Thyroid gland (tissue), 4 donors: ENCODE results near the gene CATSPERZ. TPM values are rescaled to one million over a fixed set of nuclear protein-coding genes. Genes with fewer than 3 reads are reported as not detected.
A peak's percentile ranks its signal among the peaks of the same experiment; 100 is the strongest.

Experiments
- DNase-seq, 2 donors: peaks; one replicate each; pipeline ENCODE4 v3.0.0-alpha.2; 2019
- H3K27ac ChIP-seq, 3 donors: fragments of 200-600 bp; sonication (generic); 1 replicate in 2 of 3; 2 replicates in 1 of 3; pipeline ENCODE4 v1.5.1; 2016 to 2019; ENCODE audit warnings: mild to moderate bottlenecking in 1 of 3, moderate library complexity in 1 of 3
- H3K27me3 ChIP-seq: fragments of 200-600 bp; sonication (generic); one replicate; pipeline ENCODE4 v1.5.1; 2019
- H3K36me3 ChIP-seq, 2 donors: fragments of 200-600 bp; sonication (generic); one replicate each; pipeline ENCODE4 v1.5.1; 2016 to 2019
- H3K4me1 ChIP-seq, 2 donors: fragments of 200-600 bp; sonication (generic); one replicate each; pipeline ENCODE4 v1.5.1; 2017 to 2019
- H3K4me3 ChIP-seq, 3 donors: fragments of 200-600 bp; sonication (generic); replicated peaks in 1 of 3; 1 replicate in 2 of 3; 2 replicates in 1 of 3; pipeline ENCODE4 v1.5.1; 2016; ENCODE audit warnings: mild to moderate bottlenecking in 1 of 3
- H3K9me3 ChIP-seq: fragments of 200-600 bp; sonication (generic); one replicate; pipeline ENCODE4 v1.5.1; 2017
- POLR2A ChIP-seq, 2 donors: fragments of 450-650 bp; IDR thresholded peaks; one replicate each; pipeline ENCODE4 v1.6.1; 2017; ENCODE audit warnings: antibody characterized with exemption in 2 of 2, mild to moderate bottlenecking in 2 of 2, moderate library complexity in 1 of 2
- WGBS, 2 donors: methylation state at CpG; one replicate each; pipeline ENCODE4 v1.1.5; 2017; 5-methylcytosine and 5-hydroxymethylcytosine counted together
- intact Hi-C: fragments of 100-400 bp; cut with DNase I; formaldehyde crosslinking; loops from one replicate; pipeline ENCODE4 v1.15.1; 2023
- total RNA-seq, 4 donors: library from RNA; depleted of rRNA; stranded (reverse); fragments of >200 nt; gene quantifications; one replicate each; pipeline ENCODE4 v1.2.3, GENCODE V29; 2016
- TF ChIP-seq, protein P1 (sequence below), 6 experiments: fragments of 200-600 bp in 3 of 6; fragments of 450-650 bp in 3 of 6; sonication (generic) in 3 of 6; IDR thresholded peaks; one replicate each; pipeline ENCODE4 v1.5.1; 2016 to 2019; ENCODE audit warnings: antibody characterized with exemption in 6 of 6, mild to moderate bottlenecking in 2 of 6, inconsistent platforms in 1 of 6, moderate library complexity in 1 of 6

The CATSPERZ gene
- total RNA-seq, 4 donors from 2014 or later, result 1.0 to 3.1 TPM; not detected in 2

- intact Hi-C loops, result no loop called here
- no peak overlapping the region for H3K4me3 ChIP-seq
- 14 to 21% methylated on average over 16 to 20 of the region's 20 CpGs for WGBS, 2 donors
- peak; percentile 98 to 99 for DNase-seq
- no peaks in the 10 kb centered on the region for H3K9me3 ChIP-seq
- peak overlapping the region; percentile 79 to 89 (median 83) for H3K27ac ChIP-seq
- H3K4me1 ChIP-seq, result peaks cover 17 to 24% of the 10 kb centered on the region in 2 donors
- no peaks in the 10 kb centered on the region for H3K36me3 ChIP-seq
- H3K27me3 ChIP-seq, result no peaks in the 10 kb centered on the region
- TF ChIP-seq POLR2A (IDR thresholded peaks at IDR 0.05), result no peak
- TF ChIP-seq, protein P1, sequence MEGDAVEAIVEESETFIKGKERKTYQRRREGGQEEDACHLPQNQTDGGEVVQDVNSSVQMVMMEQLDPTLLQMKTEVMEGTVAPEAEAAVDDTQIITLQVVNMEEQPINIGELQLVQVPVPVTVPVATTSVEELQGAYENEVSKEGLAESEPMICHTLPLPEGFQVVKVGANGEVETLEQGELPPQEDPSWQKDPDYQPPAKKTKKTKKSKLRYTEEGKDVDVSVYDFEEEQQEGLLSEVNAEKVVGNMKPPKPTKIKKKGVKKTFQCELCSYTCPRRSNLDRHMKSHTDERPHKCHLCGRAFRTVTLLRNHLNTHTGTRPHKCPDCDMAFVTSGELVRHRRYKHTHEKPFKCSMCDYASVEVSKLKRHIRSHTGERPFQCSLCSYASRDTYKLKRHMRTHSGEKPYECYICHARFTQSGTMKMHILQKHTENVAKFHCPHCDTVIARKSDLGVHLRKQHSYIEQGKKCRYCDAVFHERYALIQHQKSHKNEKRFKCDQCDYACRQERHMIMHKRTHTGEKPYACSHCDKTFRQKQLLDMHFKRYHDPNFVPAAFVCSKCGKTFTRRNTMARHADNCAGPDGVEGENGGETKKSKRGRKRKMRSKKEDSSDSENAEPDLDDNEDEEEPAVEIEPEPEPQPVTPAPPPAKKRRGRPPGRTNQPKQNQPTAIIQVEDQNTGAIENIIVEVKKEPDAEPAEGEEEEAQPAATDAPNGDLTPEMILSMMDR (IDR thresholded peaks at IDR 0.05), result peak; percentile 15 to 80 (median 60)
Measured at GRCh38 chr11:64331569-64332371, 31.6 kb downstream of the CATSPERZ start.

GRCh38 chr11:64333556-64333955, 33.4 kb downstream of the CATSPERZ start:
- WGBS, 2 donors, result 92 to 93% methylated on average over 8 of the region's 8 CpGs
- no peak for TF ChIP-seq POLR2A (IDR thresholded peaks at IDR 0.05)
- TF ChIP-seq, protein P1 (IDR thresholded peaks at IDR 0.05), result no peak
- DNase-seq, result no peak
- H3K4me3 ChIP-seq, result no peak overlapping the region
- H3K9me3 ChIP-seq, result no peaks in the 10 kb centered on the region
- H3K27ac ChIP-seq, result no peak overlapping the region
- no peaks in the 10 kb centered on the region for H3K36me3 ChIP-seq
- intact Hi-C loops, result no loop called here
- peaks cover 17 to 26% of the 10 kb centered on the region in 2 donors for H3K4me1 ChIP-seq
- no peaks in the 10 kb centered on the region for H3K27me3 ChIP-seq

DNA sequence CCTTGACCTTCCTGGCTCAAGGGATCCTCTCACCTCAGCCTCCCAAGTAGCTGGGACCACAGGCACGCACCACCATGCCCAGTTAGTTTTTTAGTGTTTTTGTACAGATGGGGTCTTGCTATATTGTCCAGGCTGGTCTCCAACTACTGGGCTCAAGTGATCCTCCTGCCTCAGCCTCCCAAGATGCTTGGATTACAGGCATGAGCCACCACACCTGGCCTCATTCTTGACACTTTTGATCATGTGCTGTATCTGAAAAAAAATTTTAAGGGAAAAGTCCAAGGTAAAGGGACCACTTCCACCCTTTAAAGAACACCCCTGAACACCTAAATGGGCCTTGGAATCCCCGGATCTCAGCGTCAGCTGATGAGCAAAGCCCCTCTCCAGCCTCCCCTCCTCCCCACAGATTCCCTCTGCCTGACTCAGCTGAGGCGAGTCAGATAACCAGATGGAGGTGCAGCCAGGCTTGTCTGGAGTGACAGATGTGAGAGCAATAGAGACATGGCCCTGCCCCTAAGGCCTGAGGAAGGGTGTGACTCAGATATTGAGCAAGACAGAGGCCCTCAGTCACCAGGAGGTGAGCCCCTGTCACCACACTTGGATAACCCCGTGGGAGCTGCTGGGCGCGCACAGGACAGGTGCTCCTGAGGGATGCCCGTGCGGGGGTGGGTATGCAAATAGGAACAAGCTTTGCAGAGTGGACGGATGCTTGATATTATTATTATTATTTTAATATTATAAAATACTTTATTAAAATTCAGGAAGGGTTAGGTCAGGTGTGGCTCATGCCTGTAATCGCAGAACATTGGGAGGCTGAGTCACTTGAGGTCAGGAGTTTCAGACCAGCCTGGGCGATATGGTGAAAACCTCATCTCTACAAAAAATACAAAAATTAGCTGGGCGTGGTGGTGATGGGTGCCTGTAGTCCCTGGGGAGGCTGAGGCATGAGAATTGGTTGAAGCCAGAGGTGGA, 34.9 kb downstream of the CATSPERZ start:
- DNase-seq, result peak; percentile 92 to 94
- TF ChIP-seq POLR2A (IDR thresholded peaks at IDR 0.05), result no peak
- TF ChIP-seq, protein P1 (IDR thresholded peaks at IDR 0.05), result no peak
- Histone ChIP-seq H3K27ac (peak overlapping the region in 2 of 3 donors; percentile 38 to 44), H3K36me3 (no peaks in the 10 kb centered on the region), H3K9me3 (no peaks in the 10 kb centered on the region), H3K4me1 (peaks cover 17 to 27% of the 10 kb centered on the region in 2 donors), H3K4me3 (no peak overlapping the region), H3K27me3 (no peaks in the 10 kb centered on the region)
- intact Hi-C loops, result no loop called here
- WGBS, 2 donors, result 48 to 56% methylated on average over 13 of the region's 13 CpGs

DNA sequence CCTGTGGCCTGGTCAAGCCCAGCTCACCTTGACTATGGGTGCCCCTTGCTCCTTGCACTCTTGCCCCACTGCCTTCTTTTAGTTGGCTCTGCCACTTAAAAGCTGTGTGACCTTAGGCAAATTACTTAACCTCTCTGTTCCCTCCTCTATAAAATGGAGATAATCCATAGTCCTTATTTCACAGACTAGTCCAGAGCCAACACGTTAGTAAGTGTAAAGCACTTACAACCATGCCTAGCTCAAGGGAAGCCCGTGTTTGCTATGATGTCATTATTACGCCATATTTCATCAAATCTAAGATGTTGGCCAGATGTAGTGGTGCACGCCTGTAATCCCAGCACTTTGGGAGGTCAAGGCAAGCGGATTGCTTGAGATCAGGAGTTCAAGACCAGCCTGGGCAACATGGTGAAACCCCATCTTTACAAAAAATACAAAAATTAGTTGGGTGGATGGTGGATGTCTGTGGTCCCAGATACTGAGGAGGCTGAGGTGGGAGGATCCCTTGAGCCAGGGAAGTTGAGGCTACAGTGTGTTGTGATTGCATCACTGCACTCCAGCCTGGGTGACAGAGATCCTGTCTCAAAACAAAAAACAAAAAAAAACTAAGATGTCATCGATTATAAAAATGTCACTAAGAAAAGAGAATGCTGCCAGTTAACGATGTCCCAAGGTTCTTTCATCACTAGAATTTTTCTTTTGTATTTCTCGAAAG, 37.5 kb downstream of the CATSPERZ start:
- peaks cover 5 to 18% of the 10 kb centered on the region in 2 donors for H3K4me1 ChIP-seq
- TF ChIP-seq, protein P1 (IDR thresholded peaks at IDR 0.05), result no peak
- TF ChIP-seq POLR2A (IDR thresholded peaks at IDR 0.05), result no peak
- no peak overlapping the region for H3K4me3 ChIP-seq
- H3K36me3 ChIP-seq, result no peaks in the 10 kb centered on the region
- WGBS, 2 donors, result 77 to 79% methylated on average over 8 of the region's 8 CpGs
- DNase-seq, result no peak
- H3K27ac ChIP-seq, result no peak overlapping the region
- H3K9me3 ChIP-seq, result no peaks in the 10 kb centered on the region
- H3K27me3 ChIP-seq, result no peaks in the 10 kb centered on the region
- intact Hi-C loops, result no loop called here
